CD4-positive, alpha-beta T cell treated with Interleukin-17A for 1 hour (primary cell): Measurements from ENCODE around the gene SBK3.
"Not testable (repeated sequence)": the region's sequence is repeated elsewhere in the genome, so short reads cannot be mapped to it uniquely, and the experiment has no call there.

Experiments used
- DNase-seq: peaks from one replicate; pipeline ENCODE4 v3.0.0-alpha.2; 2020

Gene SBK3

GRCh38 chr19:55539090-55539984 lies 6.0 kb downstream of the SBK3 start:
- no peak for DNase-seq

GRCh38 chr19:55538132-55538531 lies 7.2 kb downstream of the SBK3 start:
- no peak for DNase-seq

DNA sequence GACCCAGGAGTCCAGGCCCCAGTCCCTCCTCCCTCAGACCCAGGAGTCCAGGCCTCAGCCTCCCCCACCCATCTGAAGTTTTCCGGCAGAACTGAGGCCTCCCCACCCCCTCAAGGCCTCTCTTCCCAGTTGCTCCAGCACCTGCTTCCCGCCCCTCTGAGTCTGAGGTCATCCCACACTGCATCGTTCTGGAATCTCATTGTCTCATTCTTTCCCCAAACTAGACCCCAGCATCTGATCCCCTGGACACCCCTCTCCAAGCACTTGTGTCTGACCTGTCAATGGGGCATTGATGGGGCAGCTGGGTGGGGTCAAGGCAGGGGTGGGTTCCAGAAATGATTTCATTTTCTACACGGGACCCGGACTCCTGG lies 7.6 kb downstream of the SBK3 start:
- no peak for DNase-seq

GRCh38 chr19:55536951-55537740 lies 8.2 kb downstream of the SBK3 start, which contains the start of gene SBK2:
Gene SBK2, minus strand, starts transcription at chr19:55537133. Its CDS starts 839 bp downstream, at chr19:55536294.
- DNase-seq = no peak

- no peak for DNase-seq
These were observed 9.0 kb downstream of the SBK3 start for GRCh38 chr19:55536366-55536765.

GRCh38 chr19:55535965-55536350 lies 9.4 kb downstream of the SBK3 start:
- no peak for DNase-seq

GRCh38 chr19:55535173-55535964 lies 10.0 kb downstream of the SBK3 start:
- no peak for DNase-seq

GRCh38 chr19:55534280-55534679 lies 11.1 kb downstream of the SBK3 start:
- DNase-seq = not testable (repeated sequence)

DNA sequence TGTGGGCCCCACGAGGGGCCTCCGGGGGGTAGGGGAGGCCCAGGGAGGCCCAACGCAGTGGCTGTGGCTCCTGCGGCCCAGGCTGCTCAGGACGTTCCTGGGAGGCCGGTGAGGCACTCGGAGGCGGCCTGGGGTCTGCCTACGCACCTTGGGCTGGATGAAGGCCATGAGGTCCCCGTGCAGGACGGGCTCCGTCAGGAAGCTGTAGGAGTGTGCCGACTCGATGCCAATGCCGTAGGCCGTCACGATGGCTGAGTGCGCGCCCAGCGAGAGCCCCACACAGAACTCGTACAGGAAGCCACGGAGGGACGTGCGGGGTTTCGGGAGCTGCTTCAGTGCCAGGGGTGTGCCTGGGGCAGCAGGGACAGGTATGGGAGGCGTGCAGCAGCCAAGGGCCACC lies 14.3 kb downstream of the SBK3 start:
- no peak for DNase-seq

GRCh38 chr19:55529636-55530234 lies 15.6 kb downstream of the SBK3 start:
- no peak for DNase-seq

GRCh38 chr19:55528030-55528803 lies 17.1 kb downstream of the SBK3 start:
- DNase-seq = no peak

DNA sequence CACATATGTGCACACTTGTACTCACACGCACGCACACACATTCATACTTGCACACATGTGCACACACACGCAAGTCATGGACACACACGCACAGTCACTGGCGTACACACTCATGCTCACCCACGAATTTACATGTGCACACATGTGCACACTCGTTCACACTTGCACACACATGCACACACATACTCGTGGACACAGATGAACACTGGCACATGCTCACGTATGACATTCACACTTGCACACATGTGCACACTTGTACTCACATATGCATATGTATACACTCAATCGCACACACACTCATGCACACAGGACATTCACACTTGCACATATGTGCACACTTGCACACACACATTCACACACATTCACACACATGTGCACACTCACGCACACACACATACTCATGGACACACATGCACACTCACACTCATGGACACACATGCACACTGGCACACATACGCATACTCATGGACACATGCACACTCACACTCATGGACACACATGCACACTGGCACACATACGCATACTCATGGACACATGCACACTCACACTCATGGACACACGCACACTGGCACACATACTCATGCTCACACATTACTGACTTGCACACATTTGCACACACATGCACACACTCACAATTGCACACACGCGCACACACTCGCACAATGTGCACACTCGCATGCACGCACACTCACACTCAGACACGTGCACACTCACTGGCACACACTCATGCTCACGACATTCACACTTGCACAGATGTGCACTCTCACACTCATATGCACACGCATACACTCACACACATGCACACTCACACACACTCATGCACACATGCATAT lies 17.9 kb downstream of the SBK3 start:
- DNase-seq = no peak

DNA sequence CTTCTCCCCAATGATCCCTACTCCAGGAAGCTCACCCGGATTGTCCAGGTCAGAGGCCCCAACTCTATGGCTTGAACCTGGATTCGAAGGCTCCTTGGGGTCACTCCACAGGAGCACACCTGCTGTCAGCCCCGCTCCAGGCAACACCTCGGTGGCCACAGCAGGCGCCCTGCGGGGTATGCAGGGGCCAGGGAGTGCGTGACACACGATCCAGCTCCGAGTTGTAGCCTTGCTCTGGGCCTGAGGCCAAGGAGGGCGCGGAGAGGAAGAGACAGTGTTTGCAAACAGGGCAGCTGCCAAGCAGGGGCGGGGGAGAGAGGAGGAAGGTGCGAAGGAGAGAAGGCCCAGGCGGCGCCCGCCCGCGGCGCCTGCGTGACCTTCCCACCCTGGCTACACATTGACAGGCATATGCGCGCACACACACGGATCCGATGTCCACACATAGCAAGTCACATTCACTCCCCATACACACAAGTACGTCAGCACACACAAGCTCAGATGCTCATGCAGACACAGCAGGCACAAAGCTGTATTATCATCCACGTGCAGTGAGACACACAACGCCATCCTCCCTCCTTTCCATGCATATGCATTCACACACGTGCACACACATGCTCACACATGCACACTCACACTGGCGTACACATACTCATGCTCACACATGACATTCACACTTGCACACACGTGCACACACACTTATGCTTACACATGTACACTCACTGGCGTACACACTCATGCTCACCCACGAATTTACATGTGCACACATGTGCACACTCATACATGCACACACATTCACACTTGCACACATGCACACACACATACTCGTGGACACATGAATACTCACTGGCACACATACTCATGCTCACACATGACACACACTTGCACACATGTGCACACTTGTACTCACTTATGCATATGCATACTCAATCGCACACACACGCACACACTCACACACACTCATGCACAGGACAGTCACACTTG lies 18.8 kb downstream of the SBK3 start:
- no peak for DNase-seq

DNA sequence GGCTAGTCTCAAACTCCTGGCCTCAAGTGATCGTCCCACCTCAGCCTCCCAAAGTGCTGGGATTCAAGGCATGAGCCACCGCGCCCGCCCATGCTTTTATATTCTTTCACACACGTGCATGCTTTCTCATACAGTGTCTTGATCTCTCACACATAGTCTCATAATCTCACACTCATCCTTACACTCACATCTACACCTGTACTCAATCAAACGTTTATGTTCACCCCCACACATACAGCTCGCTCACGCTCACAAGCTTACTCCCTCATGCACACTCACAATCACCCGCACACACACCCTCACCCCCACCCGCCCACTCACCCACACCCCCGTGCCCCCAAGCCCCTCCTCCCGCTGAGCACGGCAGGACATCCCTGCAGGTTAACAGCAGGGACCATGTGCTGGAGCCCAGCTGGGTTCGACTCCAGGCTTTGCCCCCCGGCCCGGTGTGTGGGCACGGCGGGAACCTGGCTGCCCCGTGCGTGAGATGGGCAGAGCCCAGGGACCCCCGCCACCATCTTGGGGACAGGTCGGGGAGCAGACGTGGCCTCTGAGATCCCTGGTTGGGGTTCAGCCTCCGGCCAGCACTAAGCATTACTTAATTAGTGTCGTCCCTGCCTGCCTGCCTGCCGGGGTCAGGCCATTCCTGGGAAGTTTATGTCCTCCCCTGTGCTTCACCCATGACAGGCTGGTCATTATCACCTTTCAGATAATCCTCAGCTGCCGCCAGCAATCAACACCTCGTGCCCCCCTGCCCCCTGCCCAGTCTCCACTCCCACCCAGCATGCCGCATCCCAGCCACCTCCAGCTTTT lies 19.8 kb downstream of the SBK3 start:
- DNase-seq = no peak

- DNase-seq = no peak
These were observed 24.6 kb downstream of the SBK3 start for GRCh38 chr19:55520691-55521292.

DNA sequence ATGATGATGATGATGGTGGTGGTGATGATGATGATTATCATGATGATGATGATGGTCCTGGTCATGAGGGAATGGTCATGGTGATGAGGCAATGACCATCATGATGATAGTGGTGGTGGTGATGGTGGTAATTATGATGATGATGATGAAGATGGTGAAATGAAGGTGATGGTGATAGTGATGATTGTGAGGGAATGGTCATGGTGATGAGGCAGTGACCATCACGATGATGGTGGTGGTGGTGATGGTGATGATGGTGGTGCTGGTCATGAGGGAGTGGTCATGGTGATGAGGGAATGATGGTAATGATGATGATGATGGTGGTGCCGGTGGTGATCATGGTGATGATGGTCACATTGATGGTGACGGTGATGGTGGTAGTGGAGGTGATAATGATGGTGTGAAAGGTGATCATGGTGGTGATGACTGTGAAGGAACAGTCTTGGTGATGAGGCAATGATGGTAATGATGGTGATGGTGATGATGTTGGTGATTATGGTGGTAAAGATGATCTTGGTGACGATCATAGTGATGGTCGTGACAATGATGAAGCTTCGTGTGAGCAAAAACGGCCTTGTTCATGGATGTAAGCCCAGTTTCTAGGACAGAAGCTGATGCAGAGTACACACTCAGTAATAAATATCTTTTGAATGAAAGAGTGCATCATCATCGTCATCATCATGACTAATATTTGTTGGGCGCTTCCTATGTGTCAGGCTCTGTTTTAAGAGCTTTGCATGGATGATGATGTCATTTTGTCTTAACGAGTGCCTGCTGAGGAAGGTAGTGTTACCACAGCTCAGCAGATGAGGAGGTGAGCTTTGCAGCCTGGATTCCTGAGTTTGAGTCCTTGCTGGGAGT lies 25.7 kb downstream of the SBK3 start:
- DNase-seq = no peak

DNA sequence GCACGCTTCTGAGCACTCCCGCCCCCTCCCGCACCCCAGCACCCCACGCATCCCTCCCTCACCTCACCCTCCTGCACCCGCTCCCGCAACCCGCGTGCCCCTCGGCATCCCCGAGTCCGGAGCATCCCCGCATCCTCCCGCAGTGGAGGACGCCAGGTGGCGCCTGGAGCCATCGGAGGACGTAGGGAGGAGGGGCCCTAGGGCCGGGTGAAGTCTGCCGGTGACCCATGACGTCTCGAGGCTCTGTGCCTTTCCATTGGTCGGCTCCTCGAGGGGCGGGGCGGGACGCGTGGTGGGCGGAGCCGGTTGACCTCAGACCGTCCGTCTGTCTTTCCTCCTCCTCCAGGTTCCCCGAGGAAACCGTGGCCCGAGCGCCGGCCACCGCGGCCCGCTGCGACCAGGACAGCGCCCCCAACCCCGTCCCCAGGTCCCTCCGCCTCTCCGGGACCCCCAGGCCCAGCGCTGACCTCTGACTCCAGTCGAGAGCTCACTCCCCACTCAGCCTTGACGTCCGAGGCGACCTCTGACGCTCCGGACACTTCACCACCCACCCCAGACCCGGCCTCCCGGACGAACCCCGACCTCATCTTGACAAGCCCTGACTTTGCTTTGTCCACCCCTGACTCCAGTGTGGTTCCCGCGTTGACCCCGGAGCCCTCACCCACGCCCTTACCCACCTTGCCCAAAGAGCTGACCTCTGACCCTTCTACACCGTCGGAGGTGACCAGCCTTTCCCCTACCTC lies 28.3 kb downstream of the SBK3 start:
- DNase-seq = peak; percentile 93
